Caki2 (cell line): ENCODE results near the gene CFAP54. TPM values are rescaled to one million over a fixed set of nuclear protein-coding genes. Genes with fewer than 3 reads are reported as not detected.
"Not testable (repeated sequence)": the region's sequence is repeated elsewhere in the genome, so short reads cannot be mapped to it uniquely, and the experiment has no call there.

Experiments
- DNase-seq: peaks from one replicate; pipeline ENCODE4 v3.0.0-alpha.2; 2015; ENCODE audit warnings: low read depth
- in situ Hi-C: cut with HindIII; loops from 2 replicates; pipeline ENCODE4 v1.10.0; 2016; ENCODE audit warnings: low sequenced_read_pairs, low pct_unique_long_range_greater_than_20kb, mixed read lengths
- total RNA-seq: library from RNA; depleted of rRNA; stranded (reverse); fragments of >200 nt; shearing (Covaris generic); gene quantifications from 2 replicates; pipeline ENCODE4 v1.2.3, GENCODE V29; 2014; ENCODE audit warnings: low replicate concordance

CFAP54 gene
- total RNA-seq, 1 experiment from 2014 or later, result 1.0 TPM

DNA sequence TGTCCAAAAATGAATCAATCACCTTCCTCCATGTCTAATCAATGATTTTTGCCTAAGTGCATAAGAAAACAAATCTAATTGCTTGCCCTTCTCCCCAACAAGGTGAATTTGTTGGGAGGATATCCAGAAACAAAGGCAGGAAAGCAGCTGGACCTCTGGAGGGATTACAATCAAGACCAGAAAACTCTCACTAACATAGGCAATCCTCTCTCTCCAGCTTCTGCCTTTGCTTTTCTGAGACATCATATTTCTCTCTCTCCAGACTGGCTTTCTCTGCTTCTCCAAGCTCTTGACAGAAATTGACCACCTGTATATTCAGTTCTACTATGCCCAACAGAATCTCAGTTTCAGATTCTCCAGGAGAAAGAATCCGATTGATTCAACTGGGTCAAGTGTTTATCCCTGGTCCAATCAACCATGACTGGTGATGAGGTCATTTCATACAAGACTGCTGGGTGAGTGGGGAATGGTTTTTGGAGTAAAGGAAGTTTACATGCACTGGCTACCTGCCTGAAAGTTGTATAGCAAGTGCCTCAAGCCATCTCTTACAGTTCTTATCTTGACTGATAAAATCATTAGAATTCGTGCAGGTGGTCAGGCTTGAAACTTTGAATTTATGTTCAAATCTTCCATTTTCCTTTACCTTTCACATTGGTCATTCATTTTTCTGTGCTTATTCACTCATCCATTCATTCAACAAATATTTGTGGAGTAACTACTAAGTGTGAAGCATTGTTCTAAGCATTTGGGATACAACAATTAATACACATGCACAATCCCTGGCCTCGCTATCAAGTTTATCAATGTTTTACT, 22.2 kb upstream of the CFAP54 start:
- peak; percentile 77 for DNase-seq
- in situ Hi-C loops, result no loop called here

DNA sequence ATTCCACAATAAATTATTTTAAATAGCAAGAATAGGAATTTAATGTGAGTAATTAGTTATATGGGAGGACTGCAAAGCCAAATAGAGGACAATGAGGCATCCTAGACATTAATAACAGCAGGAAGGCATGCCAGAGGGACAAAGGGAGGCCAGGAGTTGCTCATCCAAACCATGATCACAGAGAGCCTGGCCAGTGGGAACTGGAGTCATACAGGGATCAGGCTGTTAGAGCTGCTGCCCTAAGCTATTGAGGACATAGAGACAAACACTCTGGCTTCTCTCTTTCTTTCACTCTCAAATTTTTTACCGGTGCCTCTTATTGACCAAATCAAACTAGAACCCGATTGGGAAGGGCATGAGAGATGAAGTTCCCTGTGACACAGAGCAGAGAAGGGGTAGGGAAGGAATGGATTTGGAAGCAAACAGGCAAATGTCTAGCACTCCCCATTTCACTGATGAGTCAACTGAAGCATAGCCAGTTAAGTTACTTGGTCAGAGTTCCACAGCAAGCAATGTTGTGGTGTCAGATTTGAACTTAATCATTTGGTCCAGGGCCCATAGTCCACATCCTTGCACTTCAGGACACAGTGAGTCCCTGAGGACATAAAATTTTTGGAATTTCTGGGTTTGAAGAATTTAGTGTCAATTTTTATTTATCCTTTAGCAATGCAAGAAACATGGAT, 17.9 kb upstream of the CFAP54 start:
- in situ Hi-C loops, result no loop called here
- peak; percentile 27 for DNase-seq

GRCh38 chr12:96472384-96472783, 17.0 kb upstream of the CFAP54 start:
- DNase-seq, result no peak
- in situ Hi-C loops, result no loop called here

- in situ Hi-C loops, result no loop called here
- DNase-seq, result no peak
These were observed 15.8 kb upstream of the CFAP54 start for GRCh38 chr12:96473394-96474093.

GRCh38 chr12:96474206-96474605, 15.2 kb upstream of the CFAP54 start:
- no peak for DNase-seq
- in situ Hi-C loops, result no loop called here

- in situ Hi-C loops, result no loop called here
- DNase-seq, result no peak
These were observed 11.4 kb upstream of the CFAP54 start for GRCh38 chr12:96478011-96478410.

DNA sequence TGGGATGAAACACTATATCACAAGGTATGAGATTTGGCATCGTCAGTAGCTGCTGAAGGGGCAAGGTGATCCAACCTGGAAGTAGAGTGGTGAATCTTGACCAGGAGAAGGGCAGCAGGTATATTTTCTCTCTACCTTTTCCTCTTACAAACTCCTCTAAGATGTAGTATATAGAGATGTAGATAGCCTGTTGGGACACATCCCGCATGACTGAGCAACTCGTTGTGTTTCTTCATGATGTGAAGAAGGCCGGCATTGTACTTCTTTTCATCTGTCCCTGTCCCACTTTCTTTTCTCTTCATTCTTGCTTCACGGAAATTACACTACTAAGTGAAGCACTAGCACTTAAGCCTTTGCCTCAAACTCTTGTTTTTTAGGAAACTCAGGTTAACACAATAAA, 7.3 kb upstream of the CFAP54 start:
- DNase-seq, result no peak
- in situ Hi-C loops, result no loop called here

GRCh38 chr12:96483116-96483515, 6.3 kb upstream of the CFAP54 start:
- in situ Hi-C loops, result no loop called here

GRCh38 chr12:96486751-96487613, 2.4 kb upstream of the CFAP54 start:
- peak; percentile 69 for DNase-seq
- in situ Hi-C loops, result no loop called here

More at GRCh38 chr12:96483116-96483515, 6.3 kb upstream of the CFAP54 start:
- DNase-seq, result no peak

DNA sequence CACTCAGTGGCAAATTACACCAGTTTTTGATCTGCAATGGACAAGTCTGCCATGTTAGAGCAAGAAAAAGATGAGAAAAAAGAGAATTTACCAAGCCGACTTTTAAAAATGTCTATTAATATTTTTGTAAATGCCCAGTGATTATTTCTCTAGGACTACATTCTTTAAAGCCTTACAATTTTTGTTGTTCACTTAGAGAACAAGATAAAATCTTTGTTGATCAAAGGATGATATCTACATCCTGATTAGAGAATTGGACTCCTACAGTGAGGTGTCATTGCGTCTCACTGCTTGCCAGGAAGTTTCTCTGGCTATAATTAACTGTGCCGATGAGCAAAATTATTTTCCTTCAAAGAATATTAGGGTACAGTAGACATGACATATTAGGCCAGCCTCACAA, 1.7 kb upstream of the CFAP54 start:
- in situ Hi-C loops, result no loop called here

GRCh38 chr12:96493106-96493505, 3.7 kb downstream of the CFAP54 start:
- in situ Hi-C loops, result no loop called here

More for the DNA sequence above, 1.7 kb upstream of the CFAP54 start:
- no peak for DNase-seq

GRCh38 chr12:96494154-96494553, 4.8 kb downstream of the CFAP54 start:
- in situ Hi-C loops, DNase-seq: not testable (repeated sequence)

More at GRCh38 chr12:96493106-96493505, 3.7 kb downstream of the CFAP54 start:
- DNase-seq, result no peak

- in situ Hi-C loops, result no loop called here
- DNase-seq, result no peak
These were observed 5.8 kb downstream of the CFAP54 start for GRCh38 chr12:96495155-96495554.

GRCh38 chr12:96495841-96496545, 6.6 kb downstream of the CFAP54 start:
- in situ Hi-C loops, result no loop called here
- DNase-seq, result no peak

DNA sequence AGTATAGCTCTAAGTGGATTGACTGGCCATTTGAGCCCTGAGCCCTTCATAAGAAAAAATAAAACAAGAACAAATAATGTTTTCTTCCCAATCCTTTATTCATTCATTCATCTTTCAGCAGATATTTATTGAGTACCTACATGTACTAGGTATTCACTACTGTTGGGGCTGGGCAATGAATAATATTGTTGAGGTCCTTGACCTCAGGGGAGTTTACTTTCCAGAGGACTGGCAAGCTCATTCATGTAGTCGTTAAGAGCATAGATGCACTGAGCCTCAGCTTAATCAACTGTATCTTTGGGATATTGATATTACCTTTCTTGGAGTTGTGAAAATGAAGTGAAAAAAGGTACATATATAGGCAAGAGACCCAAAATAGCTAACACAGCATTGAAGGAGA, 7.6 kb downstream of the CFAP54 start:
- DNase-seq, result no peak
- in situ Hi-C loops, result no loop called here

DNA sequence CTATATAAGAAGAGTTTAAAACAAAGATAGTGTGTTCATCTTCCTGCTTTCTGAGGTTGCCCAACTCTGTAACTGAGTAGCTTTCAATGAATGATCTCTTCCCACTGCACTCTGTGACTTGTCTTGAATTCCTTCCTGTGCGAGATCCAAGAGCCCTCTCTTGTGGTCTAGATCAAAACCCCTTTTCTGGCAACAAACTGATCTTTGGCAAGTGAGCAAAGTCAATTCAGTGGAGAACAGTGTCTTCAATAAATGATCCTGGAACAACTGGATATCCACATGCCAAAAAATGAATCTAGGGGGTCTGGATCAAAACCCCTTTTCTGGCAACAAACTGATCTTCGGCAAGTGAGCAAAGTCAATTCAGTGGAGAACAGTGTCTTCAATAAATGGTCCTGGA, 8.5 kb downstream of the CFAP54 start:
- DNase-seq, result no peak
- in situ Hi-C loops, result no loop called here

DNA sequence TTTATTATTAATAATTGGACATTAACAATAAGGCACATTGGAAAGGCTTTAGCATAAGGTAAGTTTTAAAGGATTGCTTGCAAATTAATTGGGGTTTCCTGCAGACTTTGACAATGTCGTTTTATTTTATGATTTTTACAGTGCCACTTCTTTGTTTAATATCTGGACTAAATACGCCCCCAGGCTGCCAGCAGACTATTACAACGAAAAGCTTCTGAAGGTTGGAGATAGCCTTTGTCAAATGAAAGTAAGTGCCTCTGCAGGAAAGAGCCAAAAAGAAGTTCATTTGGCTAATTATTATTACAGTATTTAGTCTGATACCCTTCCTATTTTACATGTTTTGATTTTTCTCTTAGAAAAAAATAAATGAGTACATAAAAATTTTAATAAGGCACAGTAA, 11.3 kb downstream of the CFAP54 start:
- in situ Hi-C loops, result no loop called here
- DNase-seq, result no peak
